AG04450 (cell line): ENCODE measurements around the gene COL5A2. TPM values are rescaled to one million over a fixed set of nuclear protein-coding genes. Genes with fewer than 3 reads are reported as not detected.

Source experiments
- CTCF ChIA-PET: fragments of 300-600, 350-600 bp; formaldehyde crosslinking; extraction: SDS; loops from one replicate; lab custom pipeline; 2022; ENCODE audit warnings: antibody characterized with exemption, inconsistent platforms; lab: Charles Lee
- POLR2A ChIA-PET: fragments of 350-600 bp; formaldehyde crosslinking; extraction: SDS; loops from one replicate; lab custom pipeline; 2021; ENCODE audit warnings: antibody characterized with exemption, inconsistent platforms; lab: Yijun Ruan, JAX
- DNase-seq: peaks from one replicate; pipeline ENCODE4 v3.0.0-alpha.2; 2011; ENCODE audit warnings: low read depth, low spot score
- H3K27ac ChIP-seq: one replicate; pipeline ENCODE4 v1.5.1; 2012; ENCODE audit warnings: low read depth, low read length, control low read depth
- H3K27me3 ChIP-seq: one replicate; pipeline ENCODE4 v1.6.0; 2012; ENCODE audit warnings: low read length; ENCODE audit not compliant: control insufficient read depth, insufficient read depth
- H3K4me3 ChIP-seq: 2 replicates; pipeline ENCODE4 v1.5.1; 2011; ENCODE audit warnings: mild to moderate bottlenecking, low read depth, low read length, control low read depth
- H3K9me3 ChIP-seq: 2 replicates; pipeline ENCODE4 v1.5.1; 2012; ENCODE audit warnings: low read length; ENCODE audit not compliant: control insufficient read depth, insufficient read depth
- CTCF ChIP-seq: IDR thresholded peaks from 2 replicates; pipeline ENCODE4 v1.5.1; 2011; ENCODE audit warnings: low read depth, low read length, control low read depth, inconsistent platforms
- polyA plus RNA-seq: library from polyadenylated mRNA; depleted of rRNA; stranded (reverse); fragments of >200 nt; gene quantifications from 2 replicates; pipeline ENCODE4 v1.2.3, GENCODE V29; 2011

COL5A2 gene
- polyA plus RNA-seq, 1 experiment = 305 TPM

- H3K27ac ChIP-seq = no peak overlapping the region
- no peak for DNase-seq
Observed at GRCh38 chr2:189161894-189162293, 17.7 kb downstream of the COL5A2 start.

GRCh38 chr2:189159717-189160116 lies 19.8 kb downstream of the COL5A2 start:
- Histone ChIP-seq H3K27me3 (no peaks in the 10 kb centered on the region), H3K4me3 (no peak overlapping the region), H3K9me3 (no peaks in the 10 kb centered on the region), H3K27ac (no peak overlapping the region)
- TF ChIP-seq CTCF = no peak
- CTCF ChIA-PET = no interaction called here
- POLR2A ChIA-PET = no interaction called here
- DNase-seq = no peak

More at GRCh38 chr2:189161894-189162293, 17.7 kb downstream of the COL5A2 start:
- TF ChIP-seq CTCF = no peak
- Histone ChIP-seq H3K9me3 (no peaks in the 10 kb centered on the region), H3K4me3 (no peak overlapping the region), H3K27me3 (no peaks in the 10 kb centered on the region)
- POLR2A ChIA-PET = no interaction called here
- CTCF ChIA-PET = no interaction called here

- ChIA-PET CTCF (no interaction called here), POLR2A (no interaction called here)
- H3K4me3 ChIP-seq = no peak overlapping the region
- no peak for TF ChIP-seq CTCF
- no peak for DNase-seq
- H3K27ac ChIP-seq = no peak overlapping the region
- no peaks in the 10 kb centered on the region for H3K9me3 ChIP-seq
- no peaks in the 10 kb centered on the region for H3K27me3 ChIP-seq
Observed at GRCh38 chr2:189159273-189159672, 20.3 kb downstream of the COL5A2 start.

GRCh38 chr2:189157939-189158338 lies 21.6 kb downstream of the COL5A2 start:
- no peak for DNase-seq
- no peaks in the 10 kb centered on the region for H3K9me3 ChIP-seq
- H3K27ac ChIP-seq = no peak overlapping the region
- no peak overlapping the region for H3K4me3 ChIP-seq
- TF ChIP-seq CTCF = no peak
- CTCF ChIA-PET = no interaction called here
- H3K27me3 ChIP-seq = no peaks in the 10 kb centered on the region
- POLR2A ChIA-PET = no interaction called here

- no peak for DNase-seq
- CTCF ChIA-PET = no interaction called here
- H3K4me3 ChIP-seq = no peak overlapping the region
- POLR2A ChIA-PET = no interaction called here
- no peak overlapping the region for H3K27ac ChIP-seq
- no peak for TF ChIP-seq CTCF
- no peaks in the 10 kb centered on the region for H3K27me3 ChIP-seq
- no peaks in the 10 kb centered on the region for H3K9me3 ChIP-seq
Observed at GRCh38 chr2:189157456-189157855, 22.1 kb downstream of the COL5A2 start.
